Vagina (tissue), 2 donors: ENCODE data around the gene FAM204A. TPM values are rescaled to one million over a fixed set of nuclear protein-coding genes. Genes with fewer than 3 reads are reported as not detected.
A peak's percentile ranks its signal among the peaks of the same experiment; 100 is the strongest.

Source experiments
- DNase-seq, 2 donors: peaks; one replicate each; pipeline ENCODE4 v3.0.0-alpha.2; 2017; ENCODE audit errors: extremely low spot score in 2 of 2
- H3K27ac ChIP-seq: fragments of 200-600 bp; sonication (generic); one replicate; pipeline ENCODE4 v1.5.1; 2019
- H3K27me3 ChIP-seq: fragments of 200-600 bp; sonication (generic); one replicate; pipeline ENCODE4 v1.5.1; 2019
- H3K36me3 ChIP-seq, 2 donors: fragments of 200-600 bp; sonication (generic); one replicate each; pipeline ENCODE4 v1.5.1; 2017 to 2019
- H3K4me1 ChIP-seq: fragments of 200-600 bp; sonication (generic); one replicate; pipeline ENCODE4 v1.5.1; 2019
- H3K4me3 ChIP-seq, 2 donors: fragments of 200-600 bp; sonication (generic); 1 replicate in 1 of 2; 2 replicates in 1 of 2; pipeline ENCODE4 v1.5.1; 2016 to 2019
- H3K9me3 ChIP-seq: fragments of 200-600 bp; sonication (generic); one replicate; pipeline ENCODE4 v1.5.1; 2019
- POLR2A ChIP-seq, 2 donors: fragments of 450-650 bp; IDR thresholded peaks; one replicate each; pipeline ENCODE4 v1.6.1; 2017; ENCODE audit warnings: antibody characterized with exemption in 2 of 2, mild to moderate bottlenecking in 2 of 2, moderate library complexity in 2 of 2
- POLR2AphosphoS5 ChIP-seq, 2 donors: sonication (generic); formaldehyde crosslinking; IDR thresholded peaks; one replicate each; pipeline ENCODE4 v1.9.0; 2017; ENCODE audit warnings: antibody characterized with exemption in 2 of 2, mild to moderate bottlenecking in 2 of 2, low read depth in 1 of 2; ENCODE audit not compliant: insufficient read depth in 1 of 2
- intact Hi-C: fragments of 100-400 bp; cut with DNase I; formaldehyde crosslinking; loops from one replicate; pipeline ENCODE4 v1.15.1; 2023
- total RNA-seq: library from RNA; depleted of rRNA; stranded (reverse); fragments of >200 nt; gene quantifications from one replicate; pipeline ENCODE4 v1.2.3, GENCODE V29; 2016
- TF ChIP-seq, protein P1 (sequence below), 3 experiments: fragments of 450-650 bp in 2 of 3; fragments of 200-600 bp in 1 of 3; sonication (generic) in 1 of 3; IDR thresholded peaks; one replicate each; pipeline ENCODE4 v1.5.1; 2017 to 2019; ENCODE audit warnings: antibody characterized with exemption in 3 of 3, mild to moderate bottlenecking in 2 of 3, moderate library complexity in 2 of 3

Gene FAM204A
- total RNA-seq, 1 donor from 2014 or later = 23.1 TPM

DNA sequence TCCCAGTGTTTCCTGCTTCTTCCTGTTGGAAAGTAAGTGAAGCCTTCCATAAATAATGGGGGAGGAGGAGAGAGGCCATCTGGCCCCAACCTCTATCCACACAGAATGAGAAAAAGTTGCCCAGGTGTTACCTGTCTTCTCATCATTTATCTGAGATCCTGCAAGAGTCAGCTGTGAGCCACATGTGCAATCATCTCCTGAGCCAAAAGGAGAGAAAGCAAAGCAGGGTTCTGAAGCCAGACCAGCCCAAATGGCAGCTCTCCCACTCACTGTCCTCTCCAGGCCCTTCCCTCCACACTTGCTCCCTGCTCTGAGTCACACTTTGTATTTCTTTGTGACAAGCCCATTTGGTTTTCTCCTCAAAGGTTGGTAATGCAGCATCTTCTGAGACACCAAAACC is 65.9 kb downstream of the FAM204A start:
- no peak for TF ChIP-seq POLR2A (IDR thresholded peaks at IDR 0.05)
- no peak for TF ChIP-seq POLR2AphosphoS5 (IDR thresholded peaks at IDR 0.05; ENCODE audit: insufficient read depth in 1 of 2, low read depth in 1 of 2)
- TF ChIP-seq, protein P1, sequence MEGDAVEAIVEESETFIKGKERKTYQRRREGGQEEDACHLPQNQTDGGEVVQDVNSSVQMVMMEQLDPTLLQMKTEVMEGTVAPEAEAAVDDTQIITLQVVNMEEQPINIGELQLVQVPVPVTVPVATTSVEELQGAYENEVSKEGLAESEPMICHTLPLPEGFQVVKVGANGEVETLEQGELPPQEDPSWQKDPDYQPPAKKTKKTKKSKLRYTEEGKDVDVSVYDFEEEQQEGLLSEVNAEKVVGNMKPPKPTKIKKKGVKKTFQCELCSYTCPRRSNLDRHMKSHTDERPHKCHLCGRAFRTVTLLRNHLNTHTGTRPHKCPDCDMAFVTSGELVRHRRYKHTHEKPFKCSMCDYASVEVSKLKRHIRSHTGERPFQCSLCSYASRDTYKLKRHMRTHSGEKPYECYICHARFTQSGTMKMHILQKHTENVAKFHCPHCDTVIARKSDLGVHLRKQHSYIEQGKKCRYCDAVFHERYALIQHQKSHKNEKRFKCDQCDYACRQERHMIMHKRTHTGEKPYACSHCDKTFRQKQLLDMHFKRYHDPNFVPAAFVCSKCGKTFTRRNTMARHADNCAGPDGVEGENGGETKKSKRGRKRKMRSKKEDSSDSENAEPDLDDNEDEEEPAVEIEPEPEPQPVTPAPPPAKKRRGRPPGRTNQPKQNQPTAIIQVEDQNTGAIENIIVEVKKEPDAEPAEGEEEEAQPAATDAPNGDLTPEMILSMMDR (IDR thresholded peaks at IDR 0.05) = no peak
- Histone ChIP-seq H3K4me3 (no peak overlapping the region), H3K9me3 (no peaks in the 10 kb centered on the region), H3K36me3 (no peaks in the 10 kb centered on the region), H3K27ac (no peak overlapping the region), H3K27me3 (no peaks in the 10 kb centered on the region), H3K4me1 (peaks cover 6% of the 10 kb centered on the region)
- no peak for DNase-seq
- intact Hi-C loops = no loop called here

DNA sequence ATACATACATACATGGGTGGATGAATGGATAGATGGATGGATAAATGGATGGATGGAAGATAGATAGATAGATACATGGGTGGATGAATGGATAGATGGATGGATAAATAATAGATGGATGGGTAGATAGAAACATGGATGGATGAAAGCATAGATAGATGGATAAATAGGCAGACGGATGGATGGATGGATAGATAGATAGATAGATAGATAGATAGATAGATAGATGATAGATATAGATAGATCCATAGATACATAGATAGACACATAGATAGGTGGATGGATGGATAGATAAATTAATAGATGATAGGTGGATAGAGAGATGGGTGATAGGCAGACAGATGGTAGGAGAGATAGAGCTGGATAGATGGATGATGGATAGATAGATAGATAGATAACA is 68.5 kb downstream of the FAM204A start:
- H3K9me3 ChIP-seq = no peaks in the 10 kb centered on the region
- H3K4me3 ChIP-seq = no peak overlapping the region
- no peak overlapping the region for H3K27ac ChIP-seq
- no peaks in the 10 kb centered on the region for H3K27me3 ChIP-seq
- no peaks in the 10 kb centered on the region for H3K36me3 ChIP-seq
- H3K4me1 ChIP-seq = peaks cover 6% of the 10 kb centered on the region
- intact Hi-C loops = no loop called here
- TF ChIP-seq POLR2A (IDR thresholded peaks at IDR 0.05) = no peak
- no peak for TF ChIP-seq POLR2AphosphoS5 (IDR thresholded peaks at IDR 0.05; ENCODE audit: insufficient read depth in 1 of 2, low read depth in 1 of 2)
- TF ChIP-seq, protein P1 (IDR thresholded peaks at IDR 0.05) = no peak
- DNase-seq = no peak

DNA sequence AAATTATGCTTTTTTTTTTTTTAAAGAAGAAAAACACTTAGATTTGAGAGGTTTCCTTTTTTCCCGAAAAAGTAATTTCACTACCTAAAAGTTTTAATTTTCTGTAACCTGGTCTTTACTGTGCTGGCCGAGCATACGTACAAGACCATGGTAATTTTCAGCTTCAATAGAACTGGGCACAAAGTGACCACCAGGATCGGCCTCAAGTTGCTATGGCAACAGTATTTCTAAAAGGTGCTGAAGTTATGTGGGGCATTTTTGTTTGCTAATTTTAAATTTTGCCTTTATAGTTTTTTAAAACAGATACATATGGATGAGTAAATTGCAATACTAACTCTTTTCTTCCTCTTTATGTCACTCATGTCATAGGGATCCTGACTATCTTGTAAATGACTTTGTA is 69.4 kb downstream of the FAM204A start:
- intact Hi-C loops = no loop called here
- no peaks in the 10 kb centered on the region for H3K9me3 ChIP-seq
- TF ChIP-seq POLR2A (IDR thresholded peaks at IDR 0.05) = no peak
- TF ChIP-seq, protein P1 (IDR thresholded peaks at IDR 0.05) = no peak
- no peak for TF ChIP-seq POLR2AphosphoS5 (IDR thresholded peaks at IDR 0.05; ENCODE audit: insufficient read depth in 1 of 2, low read depth in 1 of 2)
- no peak overlapping the region for H3K4me3 ChIP-seq
- no peak for DNase-seq
- H3K27ac ChIP-seq = peak overlapping the region; percentile 54
- no peaks in the 10 kb centered on the region for H3K36me3 ChIP-seq
- H3K4me1 ChIP-seq = peaks cover 6% of the 10 kb centered on the region
- no peaks in the 10 kb centered on the region for H3K27me3 ChIP-seq

DNA sequence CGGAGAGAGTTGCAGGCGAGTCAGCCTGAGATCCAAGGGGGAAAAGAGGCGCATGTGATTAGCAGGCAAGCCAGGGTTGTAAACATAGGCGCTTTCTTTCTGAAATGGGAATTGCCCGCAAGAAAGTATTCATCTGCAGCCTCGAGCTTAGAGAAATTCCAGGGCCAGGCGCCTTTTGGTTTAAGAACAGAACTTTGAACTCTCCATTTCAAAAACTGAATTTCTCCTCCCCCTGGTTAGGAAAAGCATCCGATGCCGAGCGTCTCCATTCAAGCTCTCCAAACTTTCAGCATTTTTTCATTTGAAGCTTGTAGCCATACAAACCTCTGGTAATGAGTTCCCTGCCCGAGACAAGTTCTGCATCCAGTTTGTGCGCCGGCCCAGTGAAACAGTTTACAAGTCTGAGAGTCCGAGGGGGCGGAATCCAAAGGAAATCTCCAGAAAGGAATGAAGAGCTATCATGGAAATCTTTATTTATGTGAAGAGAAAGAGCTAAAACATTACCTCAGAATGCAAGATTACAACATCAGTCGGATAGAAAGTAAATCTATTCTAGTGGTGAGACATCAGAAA is 69.9 kb downstream of the FAM204A start:
- intact Hi-C loops = no loop called here
- H3K27me3 ChIP-seq = no peaks in the 10 kb centered on the region
- TF ChIP-seq POLR2AphosphoS5 (IDR thresholded peaks at IDR 0.05; ENCODE audit: insufficient read depth in 1 of 2, low read depth in 1 of 2) (no peak), POLR2A (IDR thresholded peaks at IDR 0.05) (no peak)
- TF ChIP-seq, protein P1 (IDR thresholded peaks at IDR 0.05) = no peak
- peak overlapping the region; percentile 54 for H3K27ac ChIP-seq
- H3K4me3 ChIP-seq = peak overlapping the region; percentile 19 to 36
- H3K9me3 ChIP-seq = no peaks in the 10 kb centered on the region
- DNase-seq = no peak
- no peaks in the 10 kb centered on the region for H3K36me3 ChIP-seq
- H3K4me1 ChIP-seq = peaks cover 6% of the 10 kb centered on the region

DNA sequence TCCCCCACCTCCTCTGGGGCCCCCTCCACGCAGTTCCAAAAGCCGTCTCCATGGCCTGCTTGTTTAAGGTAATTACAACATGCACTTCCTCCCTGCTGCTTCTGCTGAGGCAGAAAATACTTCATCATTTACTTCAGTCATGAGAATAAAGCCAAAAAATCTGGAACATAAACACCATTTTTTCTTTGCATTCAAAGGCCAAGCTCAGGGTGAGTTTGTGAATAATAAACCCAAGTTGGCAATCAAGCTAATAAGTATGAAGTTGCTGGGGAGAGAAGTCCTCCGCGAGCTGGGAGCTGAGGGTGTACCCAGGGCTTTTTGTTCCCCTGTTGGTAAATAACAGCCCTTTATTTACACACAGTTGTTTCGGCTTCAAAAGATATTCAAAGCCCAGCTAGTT is 70.5 kb downstream of the FAM204A start:
- Histone ChIP-seq H3K27ac (peak overlapping the region; percentile 54), H3K4me1 (peaks cover 6% of the 10 kb centered on the region), H3K9me3 (no peaks in the 10 kb centered on the region), H3K4me3 (peak overlapping the region in 1 of 2 donors; percentile 19), H3K36me3 (no peaks in the 10 kb centered on the region), H3K27me3 (no peaks in the 10 kb centered on the region)
- no peak for DNase-seq
- TF ChIP-seq, protein P1 (IDR thresholded peaks at IDR 0.05) = no peak
- no peak for TF ChIP-seq POLR2AphosphoS5 (IDR thresholded peaks at IDR 0.05; ENCODE audit: insufficient read depth in 1 of 2, low read depth in 1 of 2)
- no peak for TF ChIP-seq POLR2A (IDR thresholded peaks at IDR 0.05)
- intact Hi-C loops = no loop called here
